Left ventricle myocardium inferior (tissue), 1 donor: ENCODE data around the gene NT5M. TPM values are rescaled to one million over a fixed set of nuclear protein-coding genes. Genes with fewer than 3 reads are reported as not detected.

Experiments used
- DNase-seq: peaks from one replicate; pipeline ENCODE4 v3.0.0-alpha.2; 2020
- H3K27ac ChIP-seq: fragments of 200-600 bp; replicated peaks from 2 replicates; pipeline ENCODE4 v1.8.0; 2021
- H3K27me3 ChIP-seq: fragments of 200-600 bp; 2 replicates; pipeline ENCODE4 v1.8.0; 2021; ENCODE audit warnings: low read depth
- H3K36me3 ChIP-seq: fragments of 200-600 bp; 2 replicates; pipeline ENCODE4 v1.8.0; 2021
- H3K4me1 ChIP-seq: fragments of 200-600 bp; 2 replicates; pipeline ENCODE4 v1.8.0; 2021
- H3K4me3 ChIP-seq: fragments of 200-600 bp; 2 replicates; pipeline ENCODE4 v1.8.0; 2021; ENCODE audit warnings: mild to moderate bottlenecking, moderate library complexity
- H3K9me3 ChIP-seq: fragments of 200-600 bp; replicated peaks from 2 replicates; pipeline ENCODE4 v1.8.0; 2021
- CTCF ChIP-seq: fragments of 200-600 bp; IDR thresholded peaks from 2 replicates; pipeline ENCODE4 v1.8.0; 2021; ENCODE audit warnings: antibody characterized with exemption, mild to moderate bottlenecking, borderline replicate concordance
- intact Hi-C: fragments of 100-400 bp; cut with micrococcal nuclease; formaldehyde crosslinking; loops from one replicate; pipeline ENCODE4 v1.11.0; 2022
- total RNA-seq: library from RNA; stranded (reverse); fragmentation: NEBNext Ultra II Directional; extraction: Animal tissue kit (Norgen Biotek cat#: 25700); gene quantifications from one replicate; pipeline ENCODE4 v1.2.1, GENCODE V29; 2021
- donor health status: DM: no; HTN: yes; CAD: no; lungs with severe emphysema.

NT5M gene
- total RNA-seq, 1 donor from 2014 or later, result 11.2 TPM

- Histone ChIP-seq H3K36me3 (no peaks in the 10 kb centered on the region), H3K9me3 (no peaks in the 10 kb centered on the region), H3K4me1 (peaks cover 18% of the 10 kb centered on the region), H3K4me3 (no peak overlapping the region), H3K27ac (peak overlapping the region; percentile 61), H3K27me3 (no peaks in the 10 kb centered on the region)
- DNase-seq, result no peak
- no peak for TF ChIP-seq CTCF
- intact Hi-C loops, result no loop called here
Measured at GRCh38 chr17:17366941-17367875, 64.0 kb downstream of the NT5M start.

GRCh38 chr17:17367931-17368330, 64.8 kb downstream of the NT5M start:
- no peaks in the 10 kb centered on the region for H3K27me3 ChIP-seq
- no peaks in the 10 kb centered on the region for H3K9me3 ChIP-seq
- intact Hi-C loops, result no loop called here
- no peak for DNase-seq
- no peak for TF ChIP-seq CTCF
- H3K27ac ChIP-seq, result peak overlapping the region; percentile 61
- no peaks in the 10 kb centered on the region for H3K36me3 ChIP-seq
- H3K4me3 ChIP-seq, result no peak overlapping the region
- H3K4me1 ChIP-seq, result peaks cover 16% of the 10 kb centered on the region

- no peaks in the 10 kb centered on the region for H3K4me1 ChIP-seq
- H3K27ac ChIP-seq, result no peak overlapping the region
- H3K27me3 ChIP-seq, result no peaks in the 10 kb centered on the region
- no peaks in the 10 kb centered on the region for H3K9me3 ChIP-seq
- no peak for TF ChIP-seq CTCF
- intact Hi-C loops, result no loop called here
- no peaks in the 10 kb centered on the region for H3K36me3 ChIP-seq
- H3K4me3 ChIP-seq, result no peak overlapping the region
- DNase-seq, result no peak
Measured at GRCh38 chr17:17370711-17371110, 67.5 kb downstream of the NT5M start.

- Histone ChIP-seq H3K27me3 (no peaks in the 10 kb centered on the region), H3K36me3 (no peaks in the 10 kb centered on the region), H3K27ac (no peak overlapping the region), H3K4me1 (peaks cover 16% of the 10 kb centered on the region), H3K9me3 (no peaks in the 10 kb centered on the region), H3K4me3 (no peak overlapping the region)
- no peak for DNase-seq
- TF ChIP-seq CTCF, result no peak
- intact Hi-C loops, result no loop called here
Measured at GRCh38 chr17:17372856-17373520, 69.8 kb downstream of the NT5M start.

- DNase-seq, result no peak
- intact Hi-C loops, result no loop called here
Measured at GRCh38 chr17:17375841-17376240, 72.7 kb downstream of the NT5M start.

More at GRCh38 chr17:17375841-17376240, 72.7 kb downstream of the NT5M start:
- Histone ChIP-seq H3K27ac (peak overlapping the region; percentile 42), H3K36me3 (no peaks in the 10 kb centered on the region), H3K9me3 (no peaks in the 10 kb centered on the region), H3K27me3 (no peaks in the 10 kb centered on the region), H3K4me3 (no peak overlapping the region), H3K4me1 (peaks cover 16% of the 10 kb centered on the region)
- TF ChIP-seq CTCF, result no peak
